Kidney epithelial cell (primary cell): ENCODE measurements around the gene RNASEL. TPM values are rescaled to one million over a fixed set of nuclear protein-coding genes. Genes with fewer than 3 reads are reported as not detected.
A peak's percentile ranks its signal among the peaks of the same experiment; 100 is the strongest.

Experiments
- DNase-seq: peaks from one replicate; pipeline ENCODE4 v3.0.0-alpha.2; 2010; ENCODE audit warnings: low read depth
- H3K27me3 ChIP-seq: 2 replicates; pipeline ENCODE4 v1.6.0; 2011; ENCODE audit warnings: low read length; ENCODE audit not compliant: control insufficient read depth, insufficient read depth
- H3K36me3 ChIP-seq: 2 replicates; pipeline ENCODE4 v1.5.1; 2011; ENCODE audit warnings: low read length; ENCODE audit not compliant: control insufficient read depth, insufficient read depth
- H3K4me3 ChIP-seq: 2 replicates; pipeline ENCODE4 v1.5.1; 2011; ENCODE audit warnings: low read depth, mild to moderate bottlenecking, control low read depth, low read length
- total RNA-seq: library from RNA; depleted of rRNA; stranded (reverse); fragments of >200 nt; gene quantifications from 2 replicates; pipeline ENCODE4 v1.2.3, GENCODE V29; 2015
- TF ChIP-seq, protein P1 (sequence below): IDR thresholded peaks from 2 replicates; pipeline ENCODE4 v1.5.1; 2011; ENCODE audit warnings: mild to moderate bottlenecking, moderate library complexity, low read length, control low read depth, inconsistent platforms; ENCODE audit not compliant: insufficient read depth, poor library complexity, severe bottlenecking

RNASEL gene
- total RNA-seq, 1 donor from 2014 or later = 5.8 TPM

DNA sequence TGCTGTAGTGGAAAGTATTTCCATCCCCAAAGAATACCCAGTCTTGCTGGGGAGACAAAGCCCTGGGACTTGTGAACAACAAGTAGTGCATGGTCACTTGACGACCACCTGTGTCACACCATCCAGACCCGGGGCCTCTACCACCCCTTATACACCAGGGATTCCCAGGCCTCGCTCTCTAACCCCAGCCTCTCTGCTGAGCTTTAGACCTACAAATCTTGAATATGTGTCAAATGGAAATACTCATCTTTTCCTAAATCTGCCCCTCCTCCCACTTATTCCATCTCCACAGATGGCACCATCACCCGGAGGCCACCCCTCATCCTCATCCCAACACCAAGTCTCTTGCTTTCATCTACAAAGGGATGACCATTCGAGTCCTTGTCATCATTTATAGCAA is 875 bp upstream of the RNASEL start:
- Histone ChIP-seq H3K27me3 (no peaks in the 10 kb centered on the region), H3K4me3 (no peak overlapping the region), H3K36me3 (no peaks in the 10 kb centered on the region)
- TF ChIP-seq, protein P1, sequence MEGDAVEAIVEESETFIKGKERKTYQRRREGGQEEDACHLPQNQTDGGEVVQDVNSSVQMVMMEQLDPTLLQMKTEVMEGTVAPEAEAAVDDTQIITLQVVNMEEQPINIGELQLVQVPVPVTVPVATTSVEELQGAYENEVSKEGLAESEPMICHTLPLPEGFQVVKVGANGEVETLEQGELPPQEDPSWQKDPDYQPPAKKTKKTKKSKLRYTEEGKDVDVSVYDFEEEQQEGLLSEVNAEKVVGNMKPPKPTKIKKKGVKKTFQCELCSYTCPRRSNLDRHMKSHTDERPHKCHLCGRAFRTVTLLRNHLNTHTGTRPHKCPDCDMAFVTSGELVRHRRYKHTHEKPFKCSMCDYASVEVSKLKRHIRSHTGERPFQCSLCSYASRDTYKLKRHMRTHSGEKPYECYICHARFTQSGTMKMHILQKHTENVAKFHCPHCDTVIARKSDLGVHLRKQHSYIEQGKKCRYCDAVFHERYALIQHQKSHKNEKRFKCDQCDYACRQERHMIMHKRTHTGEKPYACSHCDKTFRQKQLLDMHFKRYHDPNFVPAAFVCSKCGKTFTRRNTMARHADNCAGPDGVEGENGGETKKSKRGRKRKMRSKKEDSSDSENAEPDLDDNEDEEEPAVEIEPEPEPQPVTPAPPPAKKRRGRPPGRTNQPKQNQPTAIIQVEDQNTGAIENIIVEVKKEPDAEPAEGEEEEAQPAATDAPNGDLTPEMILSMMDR = no peak
- DNase-seq = no peak

DNA sequence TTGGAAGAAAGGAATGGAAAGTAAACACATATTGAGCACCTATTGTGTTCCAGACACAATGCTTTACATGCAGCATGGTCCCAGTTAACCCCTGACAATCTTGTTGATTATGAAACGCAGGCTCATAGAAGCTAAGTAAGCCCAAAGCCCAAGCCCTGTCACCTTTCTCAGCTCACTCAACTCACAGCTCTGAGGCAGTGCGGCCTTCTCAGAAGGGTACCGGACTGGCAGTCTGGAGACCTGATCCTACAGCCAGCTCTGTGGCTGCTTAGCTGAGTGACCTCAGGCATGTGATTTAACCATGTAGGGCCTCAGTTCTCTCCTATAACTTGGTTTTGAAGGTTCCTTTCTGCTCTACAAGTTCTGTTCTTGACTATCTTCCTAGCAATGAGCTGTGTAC is 464 bp upstream of the RNASEL start:
- no peaks in the 10 kb centered on the region for H3K27me3 ChIP-seq
- no peaks in the 10 kb centered on the region for H3K36me3 ChIP-seq
- H3K4me3 ChIP-seq = no peak overlapping the region
- no peak for DNase-seq
- TF ChIP-seq, protein P1 = no peak

DNA sequence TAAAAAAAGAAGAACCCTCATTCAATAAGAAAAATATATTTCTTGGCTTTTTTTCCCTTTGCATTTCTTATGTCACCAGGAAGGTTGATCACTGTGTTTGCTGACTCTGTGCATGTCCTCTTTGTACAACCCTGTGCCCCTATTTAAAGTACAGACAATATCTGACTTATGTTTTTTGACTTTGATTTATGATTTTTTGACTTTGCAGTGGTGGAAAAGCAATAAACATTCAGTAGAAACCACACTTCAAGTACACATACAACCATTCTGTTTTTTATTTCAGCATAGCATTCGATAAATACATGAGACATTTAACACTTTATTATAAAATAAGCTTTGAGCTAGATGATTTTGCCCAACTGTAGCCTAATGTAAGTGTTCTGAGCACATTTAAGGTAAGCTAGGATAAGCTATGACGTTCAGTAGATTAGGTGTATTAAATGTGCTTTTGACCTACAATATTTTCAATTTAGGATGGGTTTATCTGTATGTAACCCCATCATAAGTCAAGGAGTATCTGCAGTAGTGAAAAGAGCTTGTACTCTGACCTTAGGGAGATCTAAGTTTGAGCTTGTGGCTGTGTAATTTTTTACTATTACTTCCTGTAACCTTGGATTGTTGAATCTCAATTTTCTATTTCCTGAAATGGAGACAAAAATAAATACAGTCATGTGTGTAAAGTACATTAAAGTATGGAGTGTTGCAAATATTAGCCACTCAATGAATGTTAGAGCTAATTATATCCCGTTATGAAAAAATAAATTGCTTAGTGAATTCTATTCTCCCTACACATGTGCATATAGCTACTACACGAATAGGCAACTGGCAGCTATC is 1.2 kb downstream of the RNASEL start:
- TF ChIP-seq, protein P1 = no peak
- no peak for DNase-seq
- no peaks in the 10 kb centered on the region for H3K36me3 ChIP-seq
- peak overlapping the region; percentile 74 for H3K4me3 ChIP-seq
- H3K27me3 ChIP-seq = no peaks in the 10 kb centered on the region

DNA sequence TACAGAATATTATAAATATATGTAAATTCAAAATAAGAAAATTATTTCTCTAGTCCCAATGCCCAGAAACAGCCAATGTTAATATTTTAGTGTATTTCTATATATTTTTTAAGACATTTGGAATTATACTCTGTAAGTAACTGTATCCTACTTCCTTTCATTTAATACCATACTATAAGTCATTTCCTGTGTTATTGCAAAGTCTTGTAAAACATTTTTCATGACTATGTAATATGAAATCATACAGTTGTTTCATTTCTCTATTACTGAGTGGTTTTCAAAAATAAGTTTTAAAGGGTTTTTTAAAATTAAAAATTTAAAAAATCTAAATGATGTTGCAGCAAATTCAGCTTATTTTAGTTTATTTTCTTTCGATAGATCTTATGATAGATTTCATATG is 2.0 kb downstream of the RNASEL start:
- Histone ChIP-seq H3K36me3 (no peaks in the 10 kb centered on the region), H3K27me3 (no peaks in the 10 kb centered on the region), H3K4me3 (no peak overlapping the region)
- TF ChIP-seq, protein P1 = no peak
- no peak for DNase-seq

DNA sequence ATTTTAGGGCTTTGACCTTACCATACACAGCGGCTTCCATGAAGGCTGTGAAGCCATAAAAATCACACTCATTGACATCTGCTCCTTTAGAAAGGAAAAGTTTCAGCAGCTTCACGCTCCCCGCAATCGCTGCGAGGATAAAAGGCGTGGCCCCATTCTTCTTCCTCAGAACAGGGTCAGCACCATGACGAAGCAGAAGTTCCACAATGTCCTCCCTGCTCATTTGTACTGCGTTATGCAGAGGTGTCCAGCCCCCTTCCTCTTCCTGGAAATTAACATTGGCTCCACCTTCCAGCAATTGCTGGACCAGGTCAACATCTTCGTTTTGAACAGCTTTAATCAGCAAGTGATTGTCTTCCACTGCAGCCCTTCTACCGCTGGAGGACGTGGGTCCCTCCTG is 2.7 kb downstream of the RNASEL start:
- Histone ChIP-seq H3K27me3 (no peaks in the 10 kb centered on the region), H3K36me3 (no peaks in the 10 kb centered on the region), H3K4me3 (no peak overlapping the region)
- TF ChIP-seq, protein P1 = no peak
- DNase-seq = no peak

DNA sequence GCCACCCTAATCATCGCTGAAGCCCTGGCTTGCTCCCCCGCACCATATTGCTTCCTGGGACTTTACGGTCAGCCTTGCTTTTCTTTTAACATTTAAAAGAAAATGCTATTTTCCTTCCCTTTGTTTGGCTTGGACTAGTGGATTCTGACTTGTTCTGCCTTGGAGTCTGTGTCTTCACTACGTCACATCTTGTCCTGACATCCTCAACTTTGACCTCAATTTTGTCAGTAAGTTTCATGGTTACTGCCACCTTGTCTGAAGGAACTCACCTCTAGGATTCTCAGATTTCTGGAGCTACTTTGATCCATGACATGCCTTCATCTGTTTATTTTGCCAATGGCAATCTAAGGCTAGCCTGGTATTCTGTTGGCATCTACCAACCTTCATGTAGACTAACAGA is 4.3 kb downstream of the RNASEL start:
- TF ChIP-seq, protein P1 = no peak
- Histone ChIP-seq H3K36me3 (no peaks in the 10 kb centered on the region), H3K27me3 (no peaks in the 10 kb centered on the region), H3K4me3 (no peak overlapping the region)
- DNase-seq = no peak
